Activated CD8-positive, alpha-beta memory T cell treated with anti-CD3 and anti-CD28 coated beads, Interleukin-2, amount 10 ng/mL, durations not matched to agents 7 days and 5 days (primary cell): Measurements from ENCODE around the gene C1orf50. TPM values are rescaled to one million over a fixed set of nuclear protein-coding genes. Genes with fewer than 3 reads are reported as not detected.
"Not testable (repeated sequence)": the region's sequence is repeated elsewhere in the genome, so short reads cannot be mapped to it uniquely, and the experiment has no call there.

ENCODE experiments used
- ATAC-seq: fragments of 150-1000 bp; cut with Tn5 transposase; one replicate; pipeline ENCODE4 v1.10.0; 2021; ENCODE audit warnings: moderate library complexity
- CTCF ChIA-PET: fragments of 350-600 bp; sonication (Branson Sonifier 250); formaldehyde crosslinking; loops from one replicate; lab custom pipeline; 2021; ENCODE audit warnings: antibody characterized with exemption; lab: Charles Lee
- DNase-seq: peaks from one replicate; pipeline ENCODE4 v3.0.0-alpha.2; 2020
- H3K27ac Mint-ChIP-seq: one replicate; pipeline ENCODE4 v1.8.0; 2021; ENCODE audit warnings: mild to moderate bottlenecking, mixed read lengths
- H3K27me3 Mint-ChIP-seq: one replicate; pipeline ENCODE4 v1.8.0; 2021; ENCODE audit warnings: mixed read lengths
- H3K36me3 Mint-ChIP-seq: one replicate; pipeline ENCODE4 v1.8.0; 2021; ENCODE audit warnings: mild to moderate bottlenecking, mixed read lengths
- H3K4me1 Mint-ChIP-seq: one replicate; pipeline ENCODE4 v1.8.0; 2021; ENCODE audit warnings: mixed read lengths
- H3K4me3 Mint-ChIP-seq: one replicate; pipeline ENCODE4 v1.8.0; 2021; ENCODE audit warnings: mild to moderate bottlenecking, moderate library complexity, mixed read lengths
- H3K9me3 Mint-ChIP-seq: one replicate; pipeline ENCODE4 v1.8.0; 2022; ENCODE audit warnings: low read depth, mixed read lengths
- total RNA-seq, 2 experiments: library from RNA; stranded (reverse); gene quantifications; one replicate each; pipeline ENCODE4 v1.2.3, GENCODE V29; 2021

The C1orf50 gene
- total RNA-seq, 2 experiments from 2014 or later = 4.6 to 10.3 TPM

DNA sequence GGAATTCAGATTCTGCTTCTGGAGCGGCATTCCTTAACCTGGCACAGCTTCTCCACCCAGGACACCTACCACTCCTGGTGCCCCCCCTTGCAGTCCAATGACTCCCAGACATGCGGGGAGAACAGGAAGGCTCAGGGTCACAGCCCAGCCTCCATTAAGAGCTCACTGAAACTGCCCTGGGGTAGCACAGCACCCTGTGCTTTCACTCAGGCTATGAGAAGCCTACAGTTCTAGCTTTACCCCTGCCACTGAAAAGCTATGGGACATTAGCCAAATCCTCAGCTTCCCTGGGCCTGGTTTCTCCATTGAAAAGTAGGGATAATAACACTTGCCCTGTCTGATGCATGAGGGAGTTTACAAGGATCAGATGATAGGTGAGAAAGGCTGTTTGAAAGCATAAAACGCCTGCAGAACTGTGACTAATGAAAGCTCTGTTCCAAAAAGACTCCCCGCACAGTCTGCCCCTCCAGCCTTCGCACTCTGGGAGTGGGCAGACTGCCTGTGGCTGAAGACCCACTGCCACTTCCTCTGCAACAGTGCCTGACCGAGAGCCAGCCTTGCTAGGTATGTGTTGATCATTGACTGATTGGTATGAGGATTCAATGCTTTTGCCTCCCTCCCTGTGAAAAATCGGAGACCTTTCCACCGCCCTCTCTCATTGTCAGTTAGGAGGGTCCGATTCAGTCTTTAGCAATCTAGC, 24.3 kb upstream of the C1orf50 start:
- no peak for ATAC-seq
- no peak overlapping the region for H3K4me3 Mint-ChIP-seq
- no peaks in the 10 kb centered on the region for H3K27me3 Mint-ChIP-seq
- H3K9me3 Mint-ChIP-seq = no peaks in the 10 kb centered on the region
- peaks cover 3% of the 10 kb centered on the region for H3K36me3 Mint-ChIP-seq
- no peak overlapping the region for H3K27ac Mint-ChIP-seq
- H3K4me1 Mint-ChIP-seq = no peaks in the 10 kb centered on the region
- CTCF ChIA-PET = interaction anchor here (1.5 kb wide), 1 partner anchor 331 kb away, joined by 4 read pairs; no protein-coding TSS in a partner anchor
- DNase-seq = no peak

DNA sequence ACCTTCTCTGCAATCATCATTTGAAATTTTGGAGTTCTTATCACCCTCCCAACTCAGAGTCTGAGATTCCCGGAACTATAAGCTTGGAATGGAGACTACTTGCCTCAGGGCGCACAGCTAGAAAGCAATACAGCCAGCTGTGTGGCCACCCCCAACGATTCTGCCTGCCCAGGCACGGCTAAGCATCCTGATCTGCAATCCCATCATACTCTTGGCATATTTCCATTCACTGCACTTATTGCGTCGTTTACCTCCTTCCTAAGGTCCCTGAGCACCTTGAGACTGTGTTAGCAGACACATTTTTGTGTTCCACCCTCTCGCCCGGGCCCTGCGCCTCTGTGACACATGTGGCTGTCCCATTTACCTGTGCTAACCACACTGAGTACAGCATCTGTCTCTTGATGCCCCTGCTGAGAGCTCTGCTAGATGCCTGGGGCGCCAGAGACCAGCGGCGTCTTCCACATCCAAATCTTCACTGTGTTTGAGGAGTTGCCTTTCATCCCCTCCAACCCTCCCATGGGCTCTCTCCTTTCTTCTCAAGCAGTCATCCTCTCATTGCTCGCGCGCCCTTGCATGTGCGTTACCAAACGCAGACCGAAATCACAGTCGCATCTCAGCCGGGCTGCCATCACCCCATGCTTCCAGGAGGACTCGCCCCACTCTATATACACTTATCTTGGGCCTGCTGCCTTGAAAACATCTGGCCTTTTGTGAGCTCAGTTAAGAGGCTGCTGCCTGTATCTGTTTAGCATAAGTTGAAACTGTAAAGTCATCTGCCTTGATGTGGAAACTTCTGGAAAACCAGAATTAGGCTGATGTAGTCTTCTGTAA, 23.5 kb upstream of the C1orf50 start:
- CTCF ChIA-PET = no interaction called here
- Mint-ChIP-seq H3K36me3 (peaks cover 3% of the 10 kb centered on the region), H3K4me3 (no peak overlapping the region), H3K4me1 (no peaks in the 10 kb centered on the region), H3K9me3 (no peaks in the 10 kb centered on the region), H3K27ac (no peak overlapping the region), H3K27me3 (no peaks in the 10 kb centered on the region)
- DNase-seq (no peak), ATAC-seq (no peak)

GRCh38 chr1:42744148-42744413, 23.0 kb upstream of the C1orf50 start:
- H3K9me3 Mint-ChIP-seq = no peaks in the 10 kb centered on the region
- ATAC-seq (no peak), DNase-seq (no peak)
- H3K36me3 Mint-ChIP-seq = peaks cover 3% of the 10 kb centered on the region
- H3K27me3 Mint-ChIP-seq = no peaks in the 10 kb centered on the region
- H3K27ac Mint-ChIP-seq = no peak overlapping the region
- CTCF ChIA-PET = no interaction called here
- H3K4me1 Mint-ChIP-seq = no peaks in the 10 kb centered on the region
- no peak overlapping the region for H3K4me3 Mint-ChIP-seq

- H3K9me3 Mint-ChIP-seq = no peaks in the 10 kb centered on the region
- ATAC-seq (no peak), DNase-seq (no peak)
- no peak overlapping the region for H3K27ac Mint-ChIP-seq
- H3K4me3 Mint-ChIP-seq = no peak overlapping the region
- CTCF ChIA-PET = interaction anchor here (0.7 to 1.4 kb wide), 5 partner anchors 76 to 171 kb away, joined by 3 to 5 read pairs (median 3); no protein-coding TSS in a partner anchor
- H3K4me1 Mint-ChIP-seq = no peaks in the 10 kb centered on the region
- no peaks in the 10 kb centered on the region for H3K27me3 Mint-ChIP-seq
- peaks cover 13% of the 10 kb centered on the region for H3K36me3 Mint-ChIP-seq
These were observed 21.2 kb upstream of the C1orf50 start for GRCh38 chr1:42745851-42746250.

DNA sequence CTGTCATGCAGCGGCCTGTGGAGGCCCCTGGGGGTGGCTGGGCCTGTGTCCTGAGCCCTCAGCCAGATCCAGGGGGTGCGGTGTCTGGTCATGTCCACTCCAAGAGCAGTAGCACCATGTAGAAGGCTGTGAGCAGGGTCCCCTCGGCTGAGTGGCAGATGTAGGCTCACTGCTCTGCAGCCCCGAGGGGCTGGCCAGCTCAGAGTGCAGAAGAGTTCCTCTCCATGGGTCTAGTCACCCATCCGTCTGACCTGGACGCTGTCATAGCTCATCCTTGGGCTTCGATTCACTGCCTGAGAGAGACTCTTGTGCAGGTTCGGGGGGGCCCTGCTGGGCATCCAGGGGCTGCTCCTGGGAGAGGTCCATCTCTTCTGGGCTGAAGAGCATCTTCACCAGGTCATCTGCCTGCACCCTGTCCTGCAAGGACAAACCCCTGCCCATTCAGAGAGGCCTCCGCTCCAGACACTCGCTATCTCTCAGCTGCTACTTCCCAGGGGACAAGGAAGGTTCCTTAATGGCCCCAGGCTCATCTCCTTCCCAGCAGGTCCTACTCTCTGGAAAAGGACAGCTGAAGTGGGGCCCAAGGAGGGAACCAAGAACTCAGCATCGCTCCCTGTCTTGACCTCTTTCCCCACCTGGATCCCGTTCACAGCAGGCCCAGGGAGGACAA, 20.5 kb upstream of the C1orf50 start:
- Mint-ChIP-seq H3K27ac (no peak overlapping the region), H3K36me3 (peaks cover 14% of the 10 kb centered on the region), H3K27me3 (no peaks in the 10 kb centered on the region), H3K4me1 (no peaks in the 10 kb centered on the region), H3K9me3 (no peaks in the 10 kb centered on the region), H3K4me3 (no peak overlapping the region)
- ATAC-seq = no peak
- CTCF ChIA-PET = interaction anchor here (0.7 to 1.4 kb wide), 6 partner anchors 12 to 168 kb away, joined by 3 to 5 read pairs (median 4); no protein-coding TSS in a partner anchor
- DNase-seq = no peak

- Mint-ChIP-seq H3K4me3 (no peak overlapping the region), H3K4me1 (no peaks in the 10 kb centered on the region), H3K9me3 (no peaks in the 10 kb centered on the region), H3K36me3 (peaks cover 20% of the 10 kb centered on the region), H3K27ac (no peak overlapping the region), H3K27me3 (no peaks in the 10 kb centered on the region)
- ATAC-seq (peak; percentile 57), DNase-seq (no peak)
- CTCF ChIA-PET = interaction anchor here (0.7 to 1.4 kb wide), 6 partner anchors 13 to 169 kb away, joined by 3 to 5 read pairs (median 4); no protein-coding TSS in a partner anchor
These were observed 19.9 kb upstream of the C1orf50 start for GRCh38 chr1:42747125-42747524.

DNA sequence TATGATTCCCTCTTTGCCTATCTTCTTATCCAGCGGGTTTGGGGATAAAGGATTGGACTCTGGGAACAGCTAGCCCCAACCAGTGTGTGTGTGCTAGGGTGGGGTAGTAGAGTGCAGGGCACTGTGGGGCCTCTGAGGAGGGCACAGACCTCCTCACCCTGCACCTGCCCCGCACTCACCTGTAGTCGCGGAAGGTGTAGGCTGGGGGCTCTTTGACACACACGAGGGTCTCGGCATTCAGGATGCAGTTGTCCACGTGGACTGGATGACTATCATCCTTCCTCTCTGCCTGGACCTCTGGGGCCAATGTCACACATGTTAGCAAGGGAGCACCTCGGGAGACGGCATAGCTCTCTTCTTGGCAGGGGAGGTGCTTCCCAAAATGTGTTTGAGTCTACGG, 19.0 kb upstream of the C1orf50 start:
- peaks cover 26% of the 10 kb centered on the region for H3K36me3 Mint-ChIP-seq
- H3K27me3 Mint-ChIP-seq = no peaks in the 10 kb centered on the region
- H3K27ac Mint-ChIP-seq = no peak overlapping the region
- DNase-seq (no peak), ATAC-seq (no peak)
- no peaks in the 10 kb centered on the region for H3K4me1 Mint-ChIP-seq
- CTCF ChIA-PET = no interaction called here
- H3K4me3 Mint-ChIP-seq = no peak overlapping the region
- H3K9me3 Mint-ChIP-seq = no peaks in the 10 kb centered on the region

DNA sequence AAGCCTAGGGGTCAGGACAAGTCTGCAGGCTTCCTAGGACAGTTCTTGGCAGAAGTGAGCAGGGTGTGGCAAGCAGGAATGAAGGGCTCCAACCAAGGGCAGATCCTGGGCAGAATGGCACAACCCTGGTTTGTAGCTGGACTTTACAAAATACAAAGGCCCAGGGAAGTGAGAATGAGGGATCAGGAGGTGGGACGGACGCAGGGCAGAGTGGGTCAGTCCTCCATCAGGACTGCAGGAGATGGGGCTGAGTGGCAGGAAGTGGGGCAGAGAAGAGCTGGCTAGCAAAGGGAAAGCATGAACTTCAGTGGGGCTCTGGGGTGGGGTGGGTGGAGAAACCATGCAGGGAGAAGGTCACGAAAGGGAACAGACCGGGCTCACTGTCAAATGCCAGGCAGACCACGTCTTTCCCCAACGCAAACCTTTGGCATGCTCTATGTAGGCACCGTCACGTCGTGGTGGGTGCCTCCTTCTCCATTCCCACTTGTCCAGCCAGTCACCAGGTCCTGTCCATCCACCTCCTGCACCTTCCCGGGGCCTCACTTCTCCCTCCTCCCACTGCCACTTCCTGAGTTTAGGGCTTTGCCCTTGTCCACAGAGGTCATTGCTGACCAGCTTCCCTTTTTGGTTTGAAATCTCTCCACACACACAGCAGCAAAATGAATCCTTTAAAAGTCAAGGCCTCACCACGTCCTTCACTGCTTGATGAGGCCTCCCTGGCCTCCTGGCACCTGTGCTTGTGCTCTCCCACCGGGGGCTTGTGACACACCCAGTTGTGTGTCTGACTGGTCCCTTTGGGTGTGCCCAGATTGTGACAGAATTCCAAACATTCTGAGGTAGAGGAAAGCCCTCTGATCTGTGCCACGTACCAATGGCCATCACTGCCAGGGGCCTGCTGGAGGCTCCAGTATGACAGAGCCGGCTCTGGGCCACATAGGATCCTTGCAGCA, 18.3 kb upstream of the C1orf50 start:
- H3K9me3 Mint-ChIP-seq = no peaks in the 10 kb centered on the region
- no peak for DNase-seq
- H3K27me3 Mint-ChIP-seq = no peaks in the 10 kb centered on the region
- peaks cover 28% of the 10 kb centered on the region for H3K36me3 Mint-ChIP-seq
- no peak for ATAC-seq
- CTCF ChIA-PET = interaction anchor here (0.9 to 1.3 kb wide), 2 partner anchors 171 to 326 kb away, joined by 3 to 5 read pairs; no protein-coding TSS in a partner anchor
- H3K4me1 Mint-ChIP-seq = no peaks in the 10 kb centered on the region
- no peak overlapping the region for H3K27ac Mint-ChIP-seq
- H3K4me3 Mint-ChIP-seq = no peak overlapping the region

DNA sequence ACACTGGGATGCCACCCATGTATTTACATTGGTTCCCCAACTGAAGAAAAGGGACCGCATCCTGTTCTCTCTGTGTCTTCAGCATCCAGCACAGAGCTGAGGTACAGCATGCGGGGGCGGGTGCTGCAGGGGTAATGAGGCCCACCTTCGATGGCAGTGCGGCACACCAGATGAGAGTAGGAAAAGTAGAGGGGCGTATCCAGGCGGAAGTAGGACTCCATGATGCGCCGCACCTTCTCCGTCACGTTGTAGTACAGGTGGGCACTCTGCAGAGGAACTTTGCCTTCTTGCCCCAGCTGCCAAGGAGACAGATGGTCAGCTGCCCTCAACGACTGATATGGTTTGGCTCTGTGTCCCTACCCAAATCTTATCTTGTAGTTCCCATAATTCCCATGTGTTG, 17.0 kb upstream of the C1orf50 start:
- no peaks in the 10 kb centered on the region for H3K9me3 Mint-ChIP-seq
- no peak overlapping the region for H3K4me3 Mint-ChIP-seq
- no peak for DNase-seq
- no peak for ATAC-seq
- peaks cover 38% of the 10 kb centered on the region for H3K36me3 Mint-ChIP-seq
- CTCF ChIA-PET = interaction anchor here (0.9 kb wide), 1 partner anchor 172 kb away, joined by 5 read pairs; no protein-coding TSS in a partner anchor
- H3K27me3 Mint-ChIP-seq = no peaks in the 10 kb centered on the region
- H3K27ac Mint-ChIP-seq = no peak overlapping the region
- H3K4me1 Mint-ChIP-seq = no peaks in the 10 kb centered on the region

GRCh38 chr1:42751511-42752070, 15.5 kb upstream of the C1orf50 start:
- H3K27ac Mint-ChIP-seq, H3K4me1 Mint-ChIP-seq, CTCF ChIA-PET, H3K9me3 Mint-ChIP-seq, H3K27me3 Mint-ChIP-seq, DNase-seq, H3K4me3 Mint-ChIP-seq, ATAC-seq: not testable (repeated sequence)
- peaks cover 43% of the 10 kb centered on the region for H3K36me3 Mint-ChIP-seq

- H3K27ac Mint-ChIP-seq = no peak overlapping the region
- ATAC-seq = no peak
These were observed 14.8 kb upstream of the C1orf50 start for GRCh38 chr1:42752284-42752683.

GRCh38 chr1:42753070-42753469, 14.0 kb upstream of the C1orf50 start:
- no peak for DNase-seq
- H3K4me3 Mint-ChIP-seq = no peak overlapping the region
- no peaks in the 10 kb centered on the region for H3K4me1 Mint-ChIP-seq
- no peak for ATAC-seq
- H3K36me3 Mint-ChIP-seq = peaks cover 45% of the 10 kb centered on the region
- CTCF ChIA-PET = interaction anchor here (1.0 to 1.1 kb wide), 2 partner anchors 23 to 175 kb away, joined by 3 to 4 read pairs; no protein-coding TSS in a partner anchor
- no peaks in the 10 kb centered on the region for H3K27me3 Mint-ChIP-seq
- no peak overlapping the region for H3K27ac Mint-ChIP-seq
- H3K9me3 Mint-ChIP-seq = no peaks in the 10 kb centered on the region

More at GRCh38 chr1:42752284-42752683, 14.8 kb upstream of the C1orf50 start:
- DNase-seq = no peak
- Mint-ChIP-seq H3K36me3 (peaks cover 45% of the 10 kb centered on the region), H3K4me3 (no peak overlapping the region), H3K4me1 (no peaks in the 10 kb centered on the region), H3K9me3 (no peaks in the 10 kb centered on the region), H3K27me3 (no peaks in the 10 kb centered on the region)
- CTCF ChIA-PET = interaction anchor here (1.0 to 1.1 kb wide), 2 partner anchors 22 to 174 kb away, joined by 3 to 4 read pairs; no protein-coding TSS in a partner anchor
